Activated CD4-positive, CD25-positive, alpha-beta regulatory T cell treated with anti-CD3 and anti-CD28 coated beads, Interleukin-2, amount 50 U/mL, for 16 hours (primary cell): Measurements from ENCODE around the gene CEBPG.

Experiments
- DNase-seq: peaks from one replicate; pipeline ENCODE4 v3.0.0-alpha.2; 2020; ENCODE audit warnings: low read depth, low spot score

Gene CEBPG

GRCh38 chr19:33394723-33395560, 21.4 kb downstream of the CEBPG start:
- DNase-seq, result no peak

DNA sequence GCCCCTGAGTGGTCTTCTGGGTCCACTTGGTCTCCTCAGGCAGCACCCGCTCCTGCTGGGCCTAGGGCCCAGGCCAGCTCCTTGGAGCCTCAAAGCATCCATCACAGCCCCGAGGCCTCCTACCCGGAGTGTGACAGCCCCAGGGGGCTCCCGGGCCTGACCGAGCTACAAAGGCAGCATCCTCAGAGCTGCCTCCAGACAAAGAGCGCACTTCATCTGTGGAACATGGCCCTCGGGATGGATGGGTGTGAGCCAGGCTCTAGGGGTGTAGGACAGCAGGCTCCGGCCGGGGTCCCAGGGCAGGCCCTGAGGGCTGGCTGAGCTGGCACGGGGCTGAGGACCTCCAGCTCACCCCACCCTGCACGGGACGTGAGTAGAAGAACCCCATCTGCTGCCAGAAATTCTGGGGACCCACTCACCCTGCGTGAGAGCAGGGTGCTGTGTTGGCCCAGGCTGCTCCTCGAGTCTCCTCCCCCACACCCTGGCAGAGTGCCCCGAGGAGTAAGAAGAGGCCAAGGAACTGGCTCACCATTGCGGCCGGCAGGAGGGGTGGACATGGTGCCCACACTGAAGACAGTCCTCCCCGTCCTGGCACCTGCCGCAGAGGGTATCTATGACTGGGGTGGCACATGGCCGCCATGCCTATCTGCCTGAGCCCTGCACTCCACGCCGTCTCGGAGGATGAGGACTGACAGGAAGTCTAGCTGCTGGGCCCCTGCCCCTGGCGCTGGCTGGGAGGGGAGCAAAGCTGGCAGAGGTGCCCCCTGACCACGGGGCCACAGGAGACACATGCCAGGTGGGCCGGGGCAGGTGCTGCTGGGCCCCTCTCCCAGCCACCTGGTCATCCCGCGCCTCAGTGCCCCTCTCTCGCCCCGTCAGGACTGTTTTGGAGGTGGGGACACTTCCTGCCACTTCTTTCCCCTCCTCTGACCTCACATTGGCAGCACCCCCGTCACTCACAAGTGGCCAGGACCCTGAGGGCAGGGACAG, 22.3 kb downstream of the CEBPG start:
- no peak for DNase-seq

DNA sequence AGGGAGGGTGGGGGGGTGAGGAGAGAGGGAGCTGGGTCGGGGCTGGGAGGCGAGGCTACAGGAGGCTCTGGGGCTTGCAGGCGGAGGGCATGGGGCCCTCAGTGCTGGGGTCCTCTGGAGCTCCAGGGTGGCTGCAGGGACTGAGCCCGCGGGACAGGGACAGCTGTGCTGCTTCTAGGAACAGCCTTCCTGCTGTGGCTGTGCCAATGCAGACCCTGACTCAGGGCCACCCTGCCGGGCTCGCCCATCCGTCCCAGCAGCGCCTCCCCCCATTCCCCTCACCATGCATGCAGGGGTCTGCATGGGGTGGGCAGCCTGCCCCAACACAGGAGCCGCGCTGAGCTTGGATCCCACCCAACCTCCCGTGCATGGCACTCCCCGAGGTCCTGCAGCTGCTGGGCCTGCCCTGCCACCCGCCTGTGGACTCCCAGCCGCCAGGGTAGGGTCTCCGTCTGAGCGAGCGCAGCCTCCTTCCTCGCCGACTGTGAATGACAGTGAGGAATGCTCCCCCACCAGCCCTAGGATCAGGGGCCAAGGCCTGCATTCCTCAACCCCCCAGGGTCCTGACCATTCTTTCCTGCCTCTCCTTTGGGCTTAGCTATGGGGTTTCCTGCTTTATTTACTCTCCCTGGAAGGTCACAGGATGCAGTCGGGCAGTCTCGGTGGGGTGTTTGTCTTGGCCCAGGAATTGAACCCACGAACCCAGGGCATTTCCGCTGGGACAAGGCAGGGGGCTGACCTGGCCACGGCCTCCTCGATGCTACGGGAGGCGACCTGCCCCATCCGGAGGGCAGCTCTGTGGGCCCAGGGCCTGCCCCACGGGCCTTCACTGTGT, 23.4 kb downstream of the CEBPG start:
- no peak for DNase-seq

DNA sequence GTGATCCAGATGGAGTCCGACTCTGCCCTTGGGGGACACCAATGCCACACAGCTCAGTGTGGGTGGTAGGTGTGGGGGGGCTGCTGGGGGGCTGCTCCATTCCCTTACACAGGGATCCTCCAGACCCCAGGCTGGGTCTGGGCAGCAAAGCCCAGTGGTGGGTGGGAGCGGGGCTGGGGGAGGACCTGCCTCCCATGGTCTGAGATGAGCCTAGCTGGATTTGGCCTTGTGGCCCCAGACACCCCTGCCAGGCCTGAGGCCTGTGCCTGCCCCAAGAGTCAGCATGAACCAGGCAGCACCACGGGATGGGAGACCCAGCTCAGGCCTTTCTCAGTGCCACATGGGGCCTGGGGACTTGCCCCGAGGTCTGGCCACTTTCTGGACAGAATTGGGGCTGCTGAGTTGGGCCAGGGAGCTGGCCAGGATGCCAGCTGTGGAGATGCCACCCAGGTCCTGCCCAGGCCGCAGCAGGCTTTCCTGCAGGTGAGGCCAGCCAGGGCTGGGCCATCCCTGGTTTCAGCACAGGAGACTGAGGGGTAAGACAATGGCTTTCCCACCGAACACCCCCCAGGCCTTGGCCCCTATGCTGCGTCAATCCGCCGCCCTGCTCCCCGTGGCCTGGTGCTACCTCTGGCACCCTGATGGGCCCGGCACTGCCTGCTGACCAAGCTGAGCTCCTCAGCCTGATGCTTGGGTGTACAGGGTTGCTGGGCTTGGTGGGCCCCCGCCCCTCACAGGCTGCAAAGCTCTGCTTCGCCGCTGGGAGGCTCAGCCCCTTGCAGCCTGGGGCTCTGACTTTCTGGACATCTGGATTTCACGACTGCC, 24.2 kb downstream of the CEBPG start:
- DNase-seq, result no peak

DNA sequence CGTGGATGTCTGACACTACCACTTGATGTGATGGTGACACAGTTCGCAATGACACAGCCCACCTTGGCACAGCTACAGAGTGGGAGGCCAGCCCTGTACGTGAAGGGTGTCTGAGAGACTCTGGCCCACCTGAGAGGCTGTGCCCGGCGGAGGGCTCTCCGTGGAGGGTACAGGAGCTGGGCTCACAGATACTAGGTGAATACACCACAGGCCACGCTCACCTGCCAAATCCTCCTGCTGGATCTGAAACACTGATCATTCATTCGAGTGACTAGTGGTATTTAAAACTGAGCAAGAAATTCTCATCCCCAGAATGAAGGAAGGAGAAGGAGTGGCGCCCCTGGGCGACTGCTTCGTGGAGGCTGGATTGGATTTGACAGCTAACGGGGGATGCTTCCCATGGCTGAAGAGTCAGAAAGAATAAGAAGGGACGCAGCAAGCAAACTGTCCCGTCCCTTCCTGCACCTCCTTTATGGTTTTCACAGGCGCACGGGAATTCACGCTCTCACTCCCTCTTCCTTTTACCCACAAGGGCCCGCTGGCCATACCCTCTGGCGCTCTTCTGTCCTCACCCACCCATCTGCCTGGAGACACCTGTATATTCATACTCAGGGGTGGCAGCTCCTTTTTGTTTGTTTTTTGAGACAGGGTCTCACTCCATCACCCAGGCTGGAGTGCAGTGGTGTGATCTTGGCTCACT, 25.0 kb downstream of the CEBPG start:
- no peak for DNase-seq

GRCh38 chr19:33399081-33399744, 25.7 kb downstream of the CEBPG start:
- no peak for DNase-seq

DNA sequence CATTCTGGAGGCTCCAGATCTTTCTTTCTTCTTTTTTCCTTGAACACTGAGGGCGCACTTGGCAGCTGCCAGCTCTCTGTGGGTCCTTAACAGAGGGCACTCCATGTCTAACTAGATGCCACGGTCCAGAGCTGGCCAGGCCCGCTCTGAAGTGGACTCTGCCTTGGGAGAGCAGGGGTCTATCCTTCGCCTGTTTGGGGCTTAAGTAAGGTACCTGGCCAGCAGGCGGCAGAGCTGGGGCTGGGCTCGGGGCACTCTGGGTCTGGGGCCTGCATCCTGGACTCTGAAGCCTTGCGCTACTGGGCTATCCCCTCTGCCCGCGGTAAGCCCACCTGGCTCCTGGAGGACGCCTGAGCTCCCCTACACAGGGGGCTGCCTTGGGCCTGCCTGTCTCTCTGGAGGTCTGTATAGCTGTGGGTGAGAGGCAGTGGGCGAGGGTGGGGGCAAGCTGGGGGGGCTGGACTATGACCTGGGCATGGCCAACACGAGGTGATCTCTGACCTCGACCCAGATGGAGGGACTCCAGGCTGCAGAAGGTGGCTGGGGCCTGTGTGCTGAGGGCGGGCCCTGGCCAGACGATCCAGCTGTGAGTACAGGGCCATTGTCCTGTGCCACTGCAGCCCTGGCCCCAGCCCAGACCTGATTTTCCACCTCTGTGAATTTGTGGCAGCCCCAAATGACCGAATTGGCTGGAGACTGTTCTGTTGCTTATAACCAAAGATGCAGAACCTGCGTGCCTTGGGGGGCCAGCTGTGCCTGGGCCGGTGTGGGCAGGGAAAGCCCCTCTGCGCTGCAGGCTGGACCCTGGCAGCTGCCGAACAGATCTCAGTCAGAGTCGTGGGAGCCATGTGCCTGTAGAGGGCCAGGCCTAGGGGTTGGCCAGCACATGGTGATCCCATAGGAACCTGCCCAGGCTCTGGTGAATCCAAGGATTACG, 26.5 kb downstream of the CEBPG start:
- DNase-seq, result no peak

- no peak for DNase-seq
Measured at GRCh38 chr19:33400856-33401682, 27.6 kb downstream of the CEBPG start.

- DNase-seq, result no peak
Measured at GRCh38 chr19:33401683-33402420, 28.3 kb downstream of the CEBPG start.

DNA sequence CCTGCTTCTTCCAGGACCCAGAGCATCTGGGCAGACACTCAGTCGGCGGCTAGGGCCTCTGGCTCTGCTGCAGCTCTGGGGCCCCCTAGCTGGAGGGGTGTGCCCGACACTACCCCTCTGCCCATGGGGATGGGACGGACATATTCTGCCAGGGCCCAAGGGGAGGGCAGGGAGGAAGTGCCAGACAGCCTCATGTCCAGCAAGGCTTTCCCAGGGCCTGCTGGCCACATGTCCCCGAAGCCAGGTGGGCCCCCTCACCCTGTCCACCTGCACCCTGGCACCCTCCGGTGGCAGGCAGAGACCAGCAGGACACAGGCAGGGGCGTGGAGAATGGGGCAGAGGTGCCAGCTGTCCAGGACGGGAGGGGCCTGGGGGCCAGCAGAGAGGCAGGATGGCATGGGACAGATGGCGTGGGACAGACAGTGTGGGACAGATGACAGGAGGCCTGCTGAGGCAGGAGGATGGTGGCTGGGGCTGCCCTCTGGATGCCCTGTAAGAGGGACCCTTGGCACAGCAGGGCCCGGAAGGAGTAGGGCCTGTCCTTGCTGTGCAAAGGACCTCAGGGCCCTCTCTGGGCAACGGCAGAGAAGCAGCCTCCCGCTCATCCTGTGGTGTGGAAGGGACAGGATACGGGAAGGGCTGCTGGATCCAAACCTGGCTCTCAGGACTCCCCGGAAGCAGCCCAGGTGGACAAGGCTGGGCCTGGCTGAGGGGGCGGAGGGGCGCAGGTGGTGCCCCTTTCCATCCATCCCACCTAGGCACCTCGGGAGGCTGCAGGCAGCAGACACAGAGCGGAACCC, 29.1 kb downstream of the CEBPG start:
- DNase-seq, result no peak

GRCh38 chr19:33403221-33403972, 29.9 kb downstream of the CEBPG start:
- no peak for DNase-seq

GRCh38 chr19:33403973-33404304, 30.4 kb downstream of the CEBPG start:
- DNase-seq, result no peak

DNA sequence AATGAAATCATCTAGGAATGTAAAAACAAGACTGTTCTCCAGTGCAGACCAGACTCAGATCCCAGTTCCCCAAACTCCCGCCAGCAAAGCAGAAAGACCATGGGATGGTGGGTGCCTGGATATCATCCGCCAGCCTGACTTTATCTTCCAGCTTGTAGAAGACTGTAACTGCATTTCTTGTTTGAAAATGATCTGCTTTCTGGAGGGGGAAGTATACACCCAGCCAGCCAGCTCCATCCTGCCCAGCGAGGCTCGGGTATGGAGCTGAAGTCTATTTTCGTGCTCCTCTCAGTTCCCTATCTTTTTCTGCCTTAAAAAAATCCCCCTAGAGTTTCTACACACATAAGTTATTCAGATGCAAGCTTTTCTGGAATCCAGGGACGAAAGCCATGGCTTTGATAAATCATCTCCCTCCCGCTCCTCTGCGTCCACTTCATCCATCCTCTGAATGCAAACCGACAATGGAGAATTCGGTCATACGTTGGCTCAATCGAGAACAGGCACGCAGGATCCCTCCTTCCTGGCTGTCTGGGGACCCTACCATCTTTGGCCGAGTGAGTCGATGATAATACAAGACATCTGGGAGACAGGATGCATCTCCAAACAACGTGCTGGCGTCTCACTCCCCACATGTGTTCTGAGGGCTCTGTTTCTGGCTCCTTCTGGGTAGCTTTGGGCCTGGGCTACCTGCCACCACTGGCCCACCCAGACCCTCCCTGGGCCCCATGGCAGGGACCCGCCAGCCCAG, 31.2 kb downstream of the CEBPG start:
- DNase-seq, result no peak

GRCh38 chr19:33405254-33405552, 31.7 kb downstream of the CEBPG start:
- no peak for DNase-seq
